SK-N-SH (cell line): ENCODE results near the gene TLE5. TPM values are rescaled to one million over a fixed set of nuclear protein-coding genes. Genes with fewer than 3 reads are reported as not detected.

Source experiments
- CTCF ChIA-PET: fragments of 300-600, 350-600 bp; formaldehyde crosslinking; extraction: SDS; loops from one replicate; lab custom pipeline; 2021; lab: Yijun Ruan, JAX
- POLR2A ChIA-PET: fragments of 350-600 bp; sonication (Branson Sonifier 250); formaldehyde crosslinking; extraction: SDS; loops from one replicate; lab custom pipeline; 2020; ENCODE audit warnings: antibody characterized with exemption, inconsistent platforms; lab: Yijun Ruan, JAX
- DNase-seq: peaks from one replicate; pipeline ENCODE4 v3.0.0; 2012
- H2AFZ ChIP-seq: fragments of 200-600 bp; sonication (generic); 2 replicates; pipeline ENCODE4 v1.8.1; 2016; ENCODE audit warnings: antibody characterized with exemption, mild to moderate bottlenecking, low read depth
- H3F3A ChIP-seq: fragments of 200-600 bp; sonication (generic); replicated peaks from 2 replicates; pipeline ENCODE3; 2016; ENCODE audit warnings: antibody characterized with exemption, mild to moderate bottlenecking; ENCODE audit not compliant: insufficient read depth
- H3K27ac ChIP-seq, 2 experiments: fragments of 200-500 bp in 1 of 2; fragments of 200-600 bp in 1 of 2; sonication (Bioruptor generic) in 1 of 2; sonication (generic), shearing (Covaris generic) in 1 of 2; 2 replicates each; pipeline versions ENCODE4 v1.5.1 to v1.6.1; 2014 to 2016; ENCODE audit warnings: low read depth in 2 of 2, inconsistent platforms in 1 of 2, low read length in 1 of 2, mild to moderate bottlenecking in 1 of 2, mixed read lengths in 1 of 2
- H3K27me3 ChIP-seq: fragments of 200-600 bp; sonication (generic), shearing (Covaris generic); 2 replicates; pipeline ENCODE4 v1.6.1; 2016; ENCODE audit warnings: mixed run types; ENCODE audit not compliant: insufficient read depth
- H3K36me3 ChIP-seq, 2 experiments: fragments of 200-500 bp in 1 of 2; fragments of 200-600 bp in 1 of 2; sonication (Bioruptor generic) in 1 of 2; sonication (generic) in 1 of 2; replicated peaks in 1 of 2; 2 replicates each; pipeline versions ENCODE3 to v1.5.1; 2014 to 2016; ENCODE audit warnings: low read length in 1 of 2, mild to moderate bottlenecking in 1 of 2; ENCODE audit not compliant: insufficient read depth in 2 of 2, control insufficient read depth in 1 of 2
- H3K4me1 ChIP-seq, 2 experiments: fragments of 200-500 bp in 1 of 2; fragments of 200-600 bp in 1 of 2; sonication (Bioruptor generic) in 1 of 2; sonication (generic), shearing (Covaris generic) in 1 of 2; 2 replicates each; pipeline versions ENCODE4 v1.5.1 to v1.6.1; 2014 to 2016; ENCODE audit warnings: low read depth in 1 of 2, low read length in 1 of 2, mixed run types in 1 of 2; ENCODE audit not compliant: insufficient read depth in 2 of 2, control insufficient read depth in 1 of 2
- H3K4me2 ChIP-seq: fragments of 200-600 bp; sonication (generic), shearing (Covaris generic); 2 replicates; pipeline ENCODE4 v1.6.1; 2017; ENCODE audit warnings: mixed run types
- H3K4me3 ChIP-seq, 2 experiments: fragments of 200-500 bp in 1 of 2; fragments of 200-600 bp in 1 of 2; sonication (Bioruptor generic) in 1 of 2; sonication (generic), shearing (Covaris generic) in 1 of 2; 2 replicates each; pipeline versions ENCODE4 v1.5.1 to v1.8.1; 2014 to 2016; ENCODE audit warnings: low read depth in 2 of 2, inconsistent platforms in 1 of 2, low read length in 1 of 2, mild to moderate bottlenecking in 1 of 2, mixed read lengths in 1 of 2, moderate library complexity in 1 of 2
- H3K79me2 ChIP-seq: fragments of 200-600 bp; sonication (generic); 2 replicates; pipeline ENCODE4 v1.8.1; 2017; ENCODE audit warnings: mild to moderate bottlenecking; ENCODE audit not compliant: insufficient read depth
- H3K9ac ChIP-seq: fragments of 200-600 bp; sonication (generic); 2 replicates; pipeline ENCODE4 v1.6.1; 2017; ENCODE audit warnings: mixed run types
- H3K9me2 ChIP-seq: fragments of 200-600 bp; sonication (generic); 2 replicates; pipeline ENCODE4 v1.6.1; 2017; ENCODE audit warnings: mixed run types
- H3K9me3 ChIP-seq: fragments of 200-600 bp; sonication (generic); 2 replicates; pipeline ENCODE4 v1.6.1; 2017; ENCODE audit warnings: mixed run types, mild to moderate bottlenecking, moderate library complexity
- H4K20me1 ChIP-seq: fragments of 200-600 bp; sonication (generic); 2 replicates; pipeline ENCODE4 v1.6.1; 2017; ENCODE audit warnings: mild to moderate bottlenecking, mixed run types; ENCODE audit not compliant: insufficient read depth
- CTCF ChIP-seq: fragments of 200-600 bp; sonication (generic); IDR thresholded peaks from 2 replicates; pipeline ENCODE4 v1.6.1; 2017; ENCODE audit warnings: antibody characterized with exemption, mild to moderate bottlenecking, moderate library complexity
- ELF1 ChIP-seq: IDR thresholded peaks from 2 replicates; pipeline ENCODE4 v1.4.0; 2012
- FOSL2 ChIP-seq: IDR thresholded peaks from 2 replicates; pipeline ENCODE4 v1.4.0; 2012; ENCODE audit warnings: low read depth, mild to moderate bottlenecking, moderate library complexity, borderline replicate concordance
- FOXJ3 ChIP-seq: sonication (generic); formaldehyde crosslinking; IDR thresholded peaks from 2 replicates; pipeline ENCODE4 v1.5.1; 2020; ENCODE audit warnings: mild to moderate bottlenecking, missing genetic modification reagents
- FOXM1 ChIP-seq: IDR thresholded peaks from 2 replicates; pipeline ENCODE4 v1.4.0; 2012; ENCODE audit warnings: low read depth, mild to moderate bottlenecking
- GABPA ChIP-seq: IDR thresholded peaks from 2 replicates; pipeline ENCODE4 v1.4.0; 2012; ENCODE audit warnings: low read depth, mild to moderate bottlenecking
- MAX ChIP-seq: IDR thresholded peaks from 2 replicates; pipeline ENCODE4 v1.4.0; 2012; ENCODE audit warnings: low read depth
- MXI1 ChIP-seq: IDR thresholded peaks from 2 replicates; pipeline ENCODE4 v1.6.1; 2012; ENCODE audit warnings: mild to moderate bottlenecking, low read depth, low read length, improper control_type of control experiment
- NRF1 ChIP-seq: IDR thresholded peaks from 2 replicates; pipeline ENCODE4 v1.6.1; 2012; ENCODE audit warnings: low read depth, mild to moderate bottlenecking, low read length
- RAD21 ChIP-seq: IDR thresholded peaks from 2 replicates; pipeline ENCODE4 v1.6.1; 2012; ENCODE audit warnings: mild to moderate bottlenecking, low read length
- RCOR1 ChIP-seq: fragments of 150-350 bp; IDR thresholded peaks from 2 replicates; pipeline ENCODE4 v1.6.1; 2017; ENCODE audit warnings: antibody characterized with exemption, low read length
- RXRA ChIP-seq: IDR thresholded peaks from 2 replicates; pipeline ENCODE4 v1.4.0; 2012; ENCODE audit warnings: low read depth, mild to moderate bottlenecking, borderline replicate concordance
- SIN3A ChIP-seq: IDR thresholded peaks from 2 replicates; pipeline ENCODE4 v1.6.1; 2012; ENCODE audit warnings: low read depth, mild to moderate bottlenecking, low read length, moderate library complexity, borderline replicate concordance
- SMC3 ChIP-seq: IDR thresholded peaks from 2 replicates; pipeline ENCODE4 v1.6.1; 2012; ENCODE audit warnings: low read depth, low read length, improper control_type of control experiment
- TAF1 ChIP-seq: IDR thresholded peaks from 2 replicates; pipeline ENCODE4 v1.6.1; 2012; ENCODE audit warnings: low read depth, mild to moderate bottlenecking, low read length, moderate library complexity, borderline replicate concordance
- TEAD4 ChIP-seq: IDR thresholded peaks from 2 replicates; pipeline ENCODE4 v1.4.0; 2012; ENCODE audit warnings: mild to moderate bottlenecking, borderline replicate concordance; ENCODE audit not compliant: insufficient read depth
- USF1 ChIP-seq: IDR thresholded peaks from 2 replicates; pipeline ENCODE4 v1.4.0; 2012; ENCODE audit warnings: low read depth, borderline replicate concordance
- USF2 ChIP-seq: fragments of 150-350 bp; IDR thresholded peaks from 2 replicates; pipeline ENCODE4 v1.6.1; 2017; ENCODE audit warnings: antibody characterized with exemption, low read length, low read depth, borderline replicate concordance
- YY1 ChIP-seq: IDR thresholded peaks from 2 replicates; pipeline ENCODE4 v1.4.0; 2012; ENCODE audit warnings: low read depth, mild to moderate bottlenecking
- ZBTB33 ChIP-seq: IDR thresholded peaks from 2 replicates; pipeline ENCODE4 v1.4.0; 2012; ENCODE audit warnings: low read depth, borderline replicate concordance
- WGBS: methylation state at CpG from one replicate; pipeline ENCODE4 v1.1.6; 2017; ENCODE audit warnings: low lambda C conversion rate; 5-methylcytosine and 5-hydroxymethylcytosine counted together
- polyA plus RNA-seq, 3 experiments: library from polyadenylated mRNA; depleted of rRNA; stranded (reverse); fragments of >200 nt; gene quantifications; 2 replicates each; pipeline ENCODE4 v1.2.3, GENCODE V29; 2012

TLE5 gene
- polyA plus RNA-seq, 1 of the 3 experiments (the other 2 are of a cell fraction): 519 TPM

- Histone ChIP-seq H3K9ac (no peak overlapping the region), H3K27ac (no peak overlapping the region), H3K27me3 (no peaks in the 10 kb centered on the region), H3K36me3 (peaks cover 2 to 4% of the 10 kb centered on the region in 2 experiments), H4K20me1 (peaks cover 80% of the 10 kb centered on the region), H3K4me2 (no peak overlapping the region), H3K4me1 (no peaks in the 10 kb centered on the region), H3K4me3 (no peak overlapping the region), H3K9me3 (no peaks in the 10 kb centered on the region), H3K79me2 (peaks cover 86% of the 10 kb centered on the region), H2AFZ (no peak overlapping the region), H3K9me2 (no peaks in the 10 kb centered on the region), H3F3A (no peaks in the 10 kb centered on the region)
- 95% methylated on average over 17 of the region's 17 CpGs for WGBS
- ChIA-PET POLR2A (no interaction called here), CTCF (interaction anchor here (1.0 to 12.3 kb wide), 6 partner anchors 18 to 156 kb away, joined by 3 to 154 read pairs (median 15); no protein-coding TSS in a partner anchor)
- DNase-seq: no peak
- TF ChIP-seq NRF1: no peak
- no peak for TF ChIP-seq TEAD4
- TF ChIP-seq RAD21: no peak
- TF ChIP-seq GABPA: no peak
- TF ChIP-seq FOXM1: no peak
These were observed 44.3 kb upstream of the TLE5 start for GRCh38 chr19:3106509-3107141.

GRCh38 chr19:3105641-3106508 is 43.6 kb upstream of the TLE5 start:
- Histone ChIP-seq H3K4me3 (no peak overlapping the region), H4K20me1 (peaks cover 82% of the 10 kb centered on the region), H3K4me1 (no peaks in the 10 kb centered on the region), H2AFZ (no peak overlapping the region), H3K9me2 (no peaks in the 10 kb centered on the region), H3K9ac (no peak overlapping the region), H3F3A (no peaks in the 10 kb centered on the region), H3K27ac (no peak overlapping the region), H3K79me2 (peaks cover 90% of the 10 kb centered on the region), H3K27me3 (no peaks in the 10 kb centered on the region), H3K4me2 (no peak overlapping the region), H3K36me3 (peaks cover 0 to under 1% of the 10 kb centered on the region in 2 experiments), H3K9me3 (no peaks in the 10 kb centered on the region)
- CTCF ChIA-PET: interaction anchor here (0.7 to 12.3 kb wide), 10 partner anchors 11 to 155 kb away, joined by 3 to 154 read pairs (median 14); partner anchors contain the start of gene GNA11
- DNase-seq: no peak
- 96% methylated on average over 9 of the region's 33 CpGs for WGBS
- POLR2A ChIA-PET: no interaction called here
- TF ChIP-seq TAF1: no peak
- TF ChIP-seq SIN3A: no peak
- no peak for TF ChIP-seq USF1
- TF ChIP-seq MXI1: no peak
- no peak for TF ChIP-seq ELF1
- no peak for TF ChIP-seq CTCF
- TF ChIP-seq YY1: no peak
- no peak for TF ChIP-seq TEAD4
- no peak for TF ChIP-seq USF2
- TF ChIP-seq MAX: no peak
- TF ChIP-seq FOXJ3: no peak
- no peak for TF ChIP-seq FOSL2
- TF ChIP-seq SMC3: no peak
- no peak for TF ChIP-seq RCOR1
- no peak for TF ChIP-seq ZBTB33
- TF ChIP-seq RXRA: no peak
